ENCODE results near the gene TDRD5.
"Not testable (repeated sequence)": the region's sequence is repeated elsewhere in the genome, so short reads cannot be mapped to it uniquely, and the experiment has no call there.

TDRD5 gene

GRCh38 chr1:179599623-179600249, 8.1 kb downstream of the TDRD5 start:
- H3K27ac ChIP-seq (ENCODE audit: low read depth, low read length), result no peak overlapping the region
- no peak overlapping the region for H3K9ac ChIP-seq (ENCODE audit: low read length in 5 of 5)
- no peak overlapping the region for H3K4me3 ChIP-seq (ENCODE audit: low read depth in 1 of 5, low read length in 5 of 5)
- H3K9me3 ChIP-seq (ENCODE audit: control insufficient read depth in 5 of 5, low read length in 5 of 5), result peaks cover 0 to 2% (median 0%) of the 10 kb centered on the region in 5 donors
- H3K27me3 ChIP-seq (ENCODE audit: control insufficient read depth in 5 of 5, insufficient read depth in 4 of 5, low read length in 5 of 5), result no peaks in the 10 kb centered on the region
- no peaks in the 10 kb centered on the region for H3K4me1 ChIP-seq (ENCODE audit: control insufficient read depth in 5 of 5, insufficient read depth in 5 of 5, low read length in 5 of 5)
- no peaks in the 10 kb centered on the region for H3K36me3 ChIP-seq (ENCODE audit: control insufficient read depth in 5 of 5, insufficient read depth in 5 of 5, low read length in 5 of 5)

GRCh38 chr1:179601093-179601492, 9.5 kb downstream of the TDRD5 start:
- Histone ChIP-seq H3K4me3 (ENCODE audit: low read depth in 1 of 5, low read length in 5 of 5) (no peak overlapping the region), H3K4me1 (ENCODE audit: control insufficient read depth in 5 of 5, insufficient read depth in 5 of 5, low read length in 5 of 5) (no peaks in the 10 kb centered on the region), H3K27ac (ENCODE audit: low read depth, low read length) (no peak overlapping the region), H3K36me3 (ENCODE audit: control insufficient read depth in 5 of 5, insufficient read depth in 5 of 5, low read length in 5 of 5) (no peaks in the 10 kb centered on the region), H3K27me3 (ENCODE audit: control insufficient read depth in 5 of 5, insufficient read depth in 4 of 5, low read length in 5 of 5) (no peaks in the 10 kb centered on the region), H3K9me3 (ENCODE audit: control insufficient read depth in 5 of 5, low read length in 5 of 5) (peaks cover 0 to 5% (median 0%) of the 10 kb centered on the region in 5 donors), H3K9ac (ENCODE audit: low read length in 5 of 5) (no peak overlapping the region)

- no peak overlapping the region for H3K27ac ChIP-seq (ENCODE audit: low read depth, low read length)
- no peaks in the 10 kb centered on the region for H3K27me3 ChIP-seq (ENCODE audit: control insufficient read depth in 5 of 5, insufficient read depth in 4 of 5, low read length in 5 of 5)
- H3K9ac ChIP-seq (ENCODE audit: low read length in 5 of 5), result no peak overlapping the region
- no peaks in the 10 kb centered on the region for H3K36me3 ChIP-seq (ENCODE audit: control insufficient read depth in 5 of 5, insufficient read depth in 5 of 5, low read length in 5 of 5)
- no peaks in the 10 kb centered on the region for H3K4me1 ChIP-seq (ENCODE audit: control insufficient read depth in 5 of 5, insufficient read depth in 5 of 5, low read length in 5 of 5)
- H3K9me3 ChIP-seq (ENCODE audit: control insufficient read depth in 5 of 5, low read length in 5 of 5), result no peaks in the 10 kb centered on the region
- H3K4me3 ChIP-seq (ENCODE audit: low read depth in 1 of 5, low read length in 5 of 5), result no peak overlapping the region
Measured at GRCh38 chr1:179612361-179612760, 20.7 kb downstream of the TDRD5 start.

GRCh38 chr1:179630719-179631118, 39.1 kb downstream of the TDRD5 start:
- no peaks in the 10 kb centered on the region for H3K4me1 ChIP-seq (ENCODE audit: control insufficient read depth in 5 of 5, insufficient read depth in 5 of 5, low read length in 5 of 5)
- no peak overlapping the region for H3K9ac ChIP-seq (ENCODE audit: low read length in 5 of 5)
- no peaks in the 10 kb centered on the region for H3K27me3 ChIP-seq (ENCODE audit: control insufficient read depth in 5 of 5, insufficient read depth in 4 of 5, low read length in 5 of 5)
- no peak overlapping the region for H3K4me3 ChIP-seq (ENCODE audit: low read depth in 1 of 5, low read length in 5 of 5)
- no peak overlapping the region for H3K27ac ChIP-seq (ENCODE audit: low read depth, low read length)
- no peaks in the 10 kb centered on the region for H3K9me3 ChIP-seq (ENCODE audit: control insufficient read depth in 5 of 5, low read length in 5 of 5)
- no peaks in the 10 kb centered on the region for H3K36me3 ChIP-seq (ENCODE audit: control insufficient read depth in 5 of 5, insufficient read depth in 5 of 5, low read length in 5 of 5)

- Histone ChIP-seq H3K4me1 (ENCODE audit: control insufficient read depth in 5 of 5, insufficient read depth in 5 of 5, low read length in 5 of 5) (no peaks in the 10 kb centered on the region), H3K9me3 (ENCODE audit: control insufficient read depth in 5 of 5, low read length in 5 of 5) (no peaks in the 10 kb centered on the region), H3K9ac (ENCODE audit: low read length in 5 of 5) (no peak overlapping the region), H3K27ac (ENCODE audit: low read depth, low read length) (no peak overlapping the region), H3K4me3 (ENCODE audit: low read depth in 1 of 5, low read length in 5 of 5) (no peak overlapping the region), H3K36me3 (ENCODE audit: control insufficient read depth in 5 of 5, insufficient read depth in 5 of 5, low read length in 5 of 5) (no peaks in the 10 kb centered on the region), H3K27me3 (ENCODE audit: control insufficient read depth in 5 of 5, insufficient read depth in 4 of 5, low read length in 5 of 5) (no peaks in the 10 kb centered on the region)
Measured at GRCh38 chr1:179632868-179633267, 41.2 kb downstream of the TDRD5 start.

GRCh38 chr1:179637211-179637860, 45.7 kb downstream of the TDRD5 start:
- H3K36me3 ChIP-seq (ENCODE audit: control insufficient read depth in 5 of 5, insufficient read depth in 5 of 5, low read length in 5 of 5), result peaks cover 0 to 3% (median 0%) of the 10 kb centered on the region in 5 donors
- no peak overlapping the region for H3K4me3 ChIP-seq (ENCODE audit: low read depth in 1 of 5, low read length in 5 of 5)
- H3K9ac ChIP-seq (ENCODE audit: low read length in 5 of 5), result no peak overlapping the region
- H3K27me3 ChIP-seq (ENCODE audit: control insufficient read depth in 5 of 5, insufficient read depth in 4 of 5, low read length in 5 of 5), result no peaks in the 10 kb centered on the region
- H3K9me3 ChIP-seq (ENCODE audit: control insufficient read depth in 5 of 5, low read length in 5 of 5), result no peaks in the 10 kb centered on the region
- no peaks in the 10 kb centered on the region for H3K4me1 ChIP-seq (ENCODE audit: control insufficient read depth in 5 of 5, insufficient read depth in 5 of 5, low read length in 5 of 5)
- no peak overlapping the region for H3K27ac ChIP-seq (ENCODE audit: low read depth, low read length)

GRCh38 chr1:179661018-179661417, 69.4 kb downstream of the TDRD5 start:
- H3K9me3 ChIP-seq (ENCODE audit: control insufficient read depth in 5 of 5, low read length in 5 of 5), result peaks cover 0 to 22% (median 4%) of the 10 kb centered on the region in 5 donors
- H3K27ac ChIP-seq (ENCODE audit: low read depth, low read length), result no peak overlapping the region
- H3K36me3 ChIP-seq (ENCODE audit: control insufficient read depth in 5 of 5, insufficient read depth in 5 of 5, low read length in 5 of 5), result no peaks in the 10 kb centered on the region
- H3K4me3 ChIP-seq (ENCODE audit: low read depth in 1 of 5, low read length in 5 of 5), result no peak overlapping the region
- H3K4me1 ChIP-seq (ENCODE audit: control insufficient read depth in 5 of 5, insufficient read depth in 5 of 5, low read length in 5 of 5), result no peaks in the 10 kb centered on the region
- no peak overlapping the region for H3K9ac ChIP-seq (ENCODE audit: low read length in 5 of 5)
- H3K27me3 ChIP-seq (ENCODE audit: control insufficient read depth in 5 of 5, insufficient read depth in 4 of 5, low read length in 5 of 5), result no peaks in the 10 kb centered on the region

GRCh38 chr1:179663810-179664209, 72.2 kb downstream of the TDRD5 start:
- no peak overlapping the region for H3K27ac ChIP-seq (ENCODE audit: low read depth, low read length)
- no peaks in the 10 kb centered on the region for H3K36me3 ChIP-seq (ENCODE audit: control insufficient read depth in 5 of 5, insufficient read depth in 5 of 5, low read length in 5 of 5)
- H3K27me3 ChIP-seq (ENCODE audit: control insufficient read depth in 5 of 5, insufficient read depth in 4 of 5, low read length in 5 of 5), result no peaks in the 10 kb centered on the region
- no peaks in the 10 kb centered on the region for H3K4me1 ChIP-seq (ENCODE audit: control insufficient read depth in 5 of 5, insufficient read depth in 5 of 5, low read length in 5 of 5)
- H3K9ac ChIP-seq (ENCODE audit: low read length in 5 of 5), result no peak overlapping the region
- H3K4me3 ChIP-seq (ENCODE audit: low read depth in 1 of 5, low read length in 5 of 5), result no peak overlapping the region
- H3K9me3 ChIP-seq (ENCODE audit: control insufficient read depth in 5 of 5, low read length in 5 of 5), result peaks cover 0 to 14% (median 4%) of the 10 kb centered on the region in 5 donors

GRCh38 chr1:179677882-179678281, 86.2 kb downstream of the TDRD5 start:
- H3K9me3 ChIP-seq (ENCODE audit: control insufficient read depth in 5 of 5, low read length in 5 of 5), result peaks cover 0 to 10% (median 0%) of the 10 kb centered on the region in 5 donors
- no peak overlapping the region for H3K9ac ChIP-seq (ENCODE audit: low read length in 5 of 5)
- no peaks in the 10 kb centered on the region for H3K4me1 ChIP-seq (ENCODE audit: control insufficient read depth in 5 of 5, insufficient read depth in 5 of 5, low read length in 5 of 5)
- H3K4me3 ChIP-seq (ENCODE audit: low read depth in 1 of 5, low read length in 5 of 5), result no peak overlapping the region
- no peak overlapping the region for H3K27ac ChIP-seq (ENCODE audit: low read depth, low read length)
- no peaks in the 10 kb centered on the region for H3K27me3 ChIP-seq (ENCODE audit: control insufficient read depth in 5 of 5, insufficient read depth in 4 of 5, low read length in 5 of 5)
- H3K36me3 ChIP-seq (ENCODE audit: control insufficient read depth in 5 of 5, insufficient read depth in 5 of 5, low read length in 5 of 5), result no peaks in the 10 kb centered on the region

GRCh38 chr1:179694530-179694929, 102.9 kb downstream of the TDRD5 start:
- not testable (repeated sequence) for H3K27ac ChIP-seq (ENCODE audit: low read depth, low read length); H3K36me3 ChIP-seq (ENCODE audit: control insufficient read depth in 5 of 5, insufficient read depth in 5 of 5, low read length in 5 of 5); H3K9ac ChIP-seq (ENCODE audit: low read length in 5 of 5); H3K9me3 ChIP-seq (ENCODE audit: control insufficient read depth in 5 of 5, low read length in 5 of 5); H3K27me3 ChIP-seq (ENCODE audit: control insufficient read depth in 5 of 5, insufficient read depth in 4 of 5, low read length in 5 of 5); H3K4me1 ChIP-seq (ENCODE audit: control insufficient read depth in 5 of 5, insufficient read depth in 5 of 5, low read length in 5 of 5); H3K4me3 ChIP-seq (ENCODE audit: low read depth in 1 of 5, low read length in 5 of 5)

All from subcutaneous abdominal adipose tissue (tissue), 5 donors.